PC-3 (cell line): ENCODE measurements around the gene PRDM8. TPM values are rescaled to one million over a fixed set of nuclear protein-coding genes. Genes with fewer than 3 reads are reported as not detected.

Experiments
- ATAC-seq: fragments of 200-7000 bp; cut with Tn5 transposase; 2 replicates; pipeline ENCODE4 v1.9.1; 2020; ENCODE audit warnings: mild to moderate bottlenecking, moderate library complexity
- BruUV-seq: library from RNA; stranded (reverse); fragments of 400-500 nt; replicated peaks from 2 replicates; lab custom pipeline; 2021; lab: Mats Ljungman, UMichigan
- CTCF ChIA-PET: fragments of 300-600 bp; sonication (Branson Sonifier 250); formaldehyde crosslinking; loops from one replicate; lab custom pipeline; 2022; ENCODE audit warnings: antibody characterized with exemption; lab: Charles Lee
- POLR2A ChIA-PET: fragments of 300-600 bp; sonication (Branson Sonifier 250); formaldehyde crosslinking; loops from one replicate; lab custom pipeline; 2022; ENCODE audit warnings: antibody characterized with exemption; ENCODE audit not compliant: unreplicated experiment; lab: Charles Lee
- DNase-seq: peaks from one replicate; pipeline ENCODE4 v3.0.0-alpha.2; 2015
- H2AFZ ChIP-seq: fragments of 300-600 bp; sonication (generic); 2 replicates; pipeline ENCODE4 v1.6.0; 2016; ENCODE audit warnings: antibody characterized with exemption, low read length
- H3F3A ChIP-seq: fragments of 300-600 bp; sonication (generic); one replicate; pipeline ENCODE4 v1.6.0; 2017; ENCODE audit warnings: antibody characterized with exemption, low read length, control low read depth, mild to moderate bottlenecking; ENCODE audit not compliant: unreplicated experiment
- H3K27ac ChIP-seq: fragments of 300-600 bp; sonication (generic); 2 replicates; pipeline ENCODE4 v1.5.1; 2016; ENCODE audit warnings: mild to moderate bottlenecking, low read length
- H3K27me3 ChIP-seq: fragments of 300-600 bp; sonication (generic); 2 replicates; pipeline ENCODE4 v1.6.1; 2016; ENCODE audit warnings: low read length, mixed read lengths
- H3K36me3 ChIP-seq: fragments of 300-600 bp; sonication (generic); 2 replicates; pipeline ENCODE4 v1.6.1; 2016; ENCODE audit warnings: low read depth, mixed run types, low read length, mixed read lengths
- H3K4me1 ChIP-seq: fragments of 300-600 bp; sonication (generic); 2 replicates; pipeline ENCODE4 v1.5.1; 2016; ENCODE audit warnings: low read length; ENCODE audit not compliant: insufficient read depth
- H3K4me2 ChIP-seq: fragments of 300-600 bp; sonication (generic); 2 replicates; pipeline ENCODE4 v1.6.0; 2016; ENCODE audit warnings: low read length
- H3K4me3 ChIP-seq: fragments of 300-600 bp; sonication (generic); 2 replicates; pipeline ENCODE4 v1.5.1; 2016; ENCODE audit warnings: mild to moderate bottlenecking, low read length, mixed read lengths
- H3K79me2 ChIP-seq: fragments of 300-600 bp; sonication (generic); 2 replicates; pipeline ENCODE4 v1.6.1; 2017; ENCODE audit warnings: low read length, mixed read lengths
- H3K9ac ChIP-seq: fragments of 300-600 bp; sonication (generic); 2 replicates; pipeline ENCODE4 v1.6.0; 2016; ENCODE audit warnings: mild to moderate bottlenecking, low read length
- H3K9me2 ChIP-seq: fragments of 300-600 bp; sonication (generic); replicated peaks from 2 replicates; pipeline ENCODE4 v1.6.1; 2016; ENCODE audit warnings: mixed run types, low read length, mixed read lengths
- H3K9me3 ChIP-seq: fragments of 300-600 bp; sonication (generic); 2 replicates; pipeline ENCODE4 v1.6.1; 2016; ENCODE audit warnings: low read length, mixed read lengths
- H4K20me1 ChIP-seq: fragments of 300-600 bp; sonication (generic); 2 replicates; pipeline ENCODE4 v1.6.1; 2016; ENCODE audit warnings: low read length, mixed read lengths
- CTCF ChIP-seq: fragments of 300-600 bp; sonication (generic); conservative IDR thresholded peaks from 2 replicates; pipeline ENCODE4 v1.5.1; 2017; ENCODE audit warnings: antibody characterized with exemption, low read depth, mild to moderate bottlenecking, low read length
- EZH2 ChIP-seq: fragments of 300-600 bp; sonication (generic); IDR thresholded peaks from one replicate; pipeline ENCODE4 v1.6.1; 2017; ENCODE audit warnings: antibody characterized with exemption, mild to moderate bottlenecking, low read length; ENCODE audit not compliant: unreplicated experiment
- EZH2phosphoT487 ChIP-seq: fragments of 300-600 bp; sonication (generic); IDR thresholded peaks from 2 replicates; pipeline ENCODE4 v1.6.1; 2018; ENCODE audit warnings: mild to moderate bottlenecking, antibody characterized with exemption, low read length, borderline replicate concordance
- intact Hi-C: fragments of 100-400 bp; cut with micrococcal nuclease; formaldehyde crosslinking; loops from 2 replicates; pipeline ENCODE4 v1.9.0; 2023
- total RNA-seq: library from RNA; depleted of rRNA; stranded (reverse); fragments of >200 nt; gene quantifications from 2 replicates; pipeline ENCODE4 v1.2.3, GENCODE V29; 2014

The PRDM8 gene
- total RNA-seq, 1 experiment from 2014 or later = 8.9 TPM

- Histone ChIP-seq H3K36me3 (no peaks in the 10 kb centered on the region), H3K79me2 (peaks cover 4% of the 10 kb centered on the region; the same call in 1 of the 2 replicates), H3K4me3 (no peak overlapping the region), H3K4me2 (no peak overlapping the region), H3F3A (no peaks in the 10 kb centered on the region), H3K9me2 (no peaks in the 10 kb centered on the region), H3K27ac (no peak overlapping the region), H2AFZ (no peak overlapping the region), H4K20me1 (no peaks in the 10 kb centered on the region), H3K4me1 (peaks cover 21% of the 10 kb centered on the region), H3K9me3 (no peaks in the 10 kb centered on the region), H3K27me3 (no peaks in the 10 kb centered on the region), H3K9ac (no peak overlapping the region)
- no TSS peak for BruUV-seq
- no peak for TF ChIP-seq CTCF
- TF ChIP-seq EZH2phosphoT487 = no peak
- TF ChIP-seq EZH2 = no peak
- DNase-seq (no peak), ATAC-seq (no peak)
- POLR2A ChIA-PET = no interaction called here
- intact Hi-C loops = no loop called here
- CTCF ChIA-PET = no interaction called here
Observed at GRCh38 chr4:80179637-80180161, 17.6 kb upstream of the PRDM8 start.

GRCh38 chr4:80180743-80181142, 16.6 kb upstream of the PRDM8 start:
- H2AFZ ChIP-seq = no peak overlapping the region
- ChIA-PET POLR2A (interaction anchor here (0.6 kb wide), 1 partner anchor 1264 kb away, joined by 4 read pairs; no protein-coding TSS in a partner anchor), CTCF (no interaction called here)
- DNase-seq = peak; percentile 45
- peak overlapping the region; percentile 40 for H3K4me2 ChIP-seq
- no peaks in the 10 kb centered on the region for H3K36me3 ChIP-seq
- ATAC-seq = no peak; the same call in 1 of the 2 replicates
- H4K20me1 ChIP-seq = no peaks in the 10 kb centered on the region
- no TSS peak for BruUV-seq
- no peaks in the 10 kb centered on the region for H3K9me2 ChIP-seq
- H3K4me3 ChIP-seq = no peak overlapping the region
- no peaks in the 10 kb centered on the region for H3F3A ChIP-seq
- peaks cover 21% of the 10 kb centered on the region for H3K4me1 ChIP-seq
- no peaks in the 10 kb centered on the region for H3K9me3 ChIP-seq
- H3K27ac ChIP-seq = peak overlapping the region; percentile 47
- H3K79me2 ChIP-seq = peaks cover 14% of the 10 kb centered on the region; the same call in 1 of the 2 replicates
- TF ChIP-seq EZH2 = no peak
- TF ChIP-seq CTCF = no peak
- no peak for TF ChIP-seq EZH2phosphoT487
- no peaks in the 10 kb centered on the region for H3K27me3 ChIP-seq
- peak overlapping the region; percentile 38; the same call in 1 of the 2 replicates for H3K9ac ChIP-seq
- intact Hi-C loops = no loop called here

GRCh38 chr4:80182237-80182866, 15.0 kb upstream of the PRDM8 start:
- Histone ChIP-seq H3K9me2 (no peaks in the 10 kb centered on the region), H2AFZ (no peak overlapping the region), H4K20me1 (no peaks in the 10 kb centered on the region), H3K4me2 (no peak overlapping the region), H3K36me3 (no peaks in the 10 kb centered on the region), H3K79me2 (peaks cover 17% of the 10 kb centered on the region; the same call in 1 of the 2 replicates), H3K9ac (no peak overlapping the region), H3F3A (no peaks in the 10 kb centered on the region), H3K9me3 (no peaks in the 10 kb centered on the region), H3K4me3 (no peak overlapping the region), H3K27me3 (no peaks in the 10 kb centered on the region), H3K4me1 (peaks cover 21% of the 10 kb centered on the region), H3K27ac (no peak overlapping the region)
- POLR2A ChIA-PET = no interaction called here
- no peak for ATAC-seq
- TF ChIP-seq CTCF (no peak), EZH2phosphoT487 (no peak), EZH2 (no peak)
- intact Hi-C loops = loop anchor here (1.0 kb wide), 1 partner anchor 111 kb away; no protein-coding TSS in a partner anchor
- DNase-seq = no peak
- CTCF ChIA-PET = no interaction called here
- no TSS peak for BruUV-seq
